GM18867 (cell line): ENCODE measurements around the gene DAPK1.
"Not testable (repeated sequence)": the region's sequence is repeated elsewhere in the genome, so short reads cannot be mapped to it uniquely, and the experiment has no call there.

Source experiments
- ATAC-seq: cut with Tn5 transposase; IDR thresholded peaks from one replicate; pipeline ENCODE4 v1.9.1; 2021; ENCODE audit warnings: mild to moderate bottlenecking, moderate library complexity; ENCODE audit not compliant: unreplicated experiment

The DAPK1 gene

DNA sequence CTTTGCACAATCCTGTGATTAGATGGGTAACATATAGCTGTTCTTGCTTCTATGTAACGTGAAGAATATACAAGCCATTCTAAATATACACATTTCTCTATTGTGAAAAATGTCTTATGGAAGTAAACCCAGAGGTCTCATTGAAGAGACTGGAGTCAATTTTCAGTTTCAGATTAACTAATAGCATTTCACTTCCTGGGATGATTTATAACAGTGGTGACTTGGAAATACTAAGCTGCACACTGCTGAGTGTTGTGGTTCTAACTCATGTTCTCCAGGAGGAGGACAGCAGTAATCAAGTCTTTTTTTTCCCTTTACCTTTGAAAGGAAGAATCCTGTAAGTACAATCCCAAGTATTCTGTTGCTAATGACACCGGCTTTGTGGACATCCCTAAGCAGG is 231.6 kb downstream of the DAPK1 start:
- no peak for ATAC-seq

DNA sequence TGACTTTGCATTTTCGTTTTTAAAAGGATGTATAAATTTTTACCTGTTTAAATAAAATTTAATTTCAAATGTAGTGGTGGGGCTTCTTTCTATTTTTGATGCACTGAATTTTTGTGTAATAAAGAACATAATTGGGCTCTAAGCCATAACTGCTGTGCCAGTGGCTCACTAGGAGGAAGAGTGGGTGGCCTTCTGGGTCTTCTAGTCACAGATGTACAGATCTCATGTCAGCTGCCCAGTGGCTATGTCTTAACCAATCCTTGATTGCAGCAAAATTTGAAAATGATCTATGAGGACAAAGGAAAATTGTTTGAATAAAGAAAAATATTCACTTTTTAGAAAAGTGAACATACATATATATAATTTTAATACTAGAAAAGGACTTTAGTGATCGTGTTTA is 233.7 kb downstream of the DAPK1 start:
- ATAC-seq, result no peak

DNA sequence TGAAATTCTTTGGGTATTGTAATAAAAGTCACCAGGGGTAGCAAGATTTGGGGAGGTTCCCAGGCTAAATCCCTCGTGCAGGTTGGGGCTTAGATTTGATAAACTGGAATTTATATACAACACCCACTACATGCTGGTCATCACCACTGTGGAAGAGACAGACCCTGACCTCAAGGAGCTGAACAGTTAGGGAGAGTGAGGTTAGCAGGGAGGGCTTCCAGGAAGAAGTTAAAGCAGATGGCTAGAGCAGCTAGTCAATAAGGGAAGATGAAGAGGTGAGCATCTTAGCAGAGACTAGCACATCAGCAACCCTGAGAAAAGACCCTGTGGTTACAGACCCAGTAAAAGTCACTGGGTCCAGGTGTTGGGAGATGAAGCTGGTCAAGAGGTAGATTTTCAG is 234.7 kb downstream of the DAPK1 start:
- ATAC-seq, result no peak

DNA sequence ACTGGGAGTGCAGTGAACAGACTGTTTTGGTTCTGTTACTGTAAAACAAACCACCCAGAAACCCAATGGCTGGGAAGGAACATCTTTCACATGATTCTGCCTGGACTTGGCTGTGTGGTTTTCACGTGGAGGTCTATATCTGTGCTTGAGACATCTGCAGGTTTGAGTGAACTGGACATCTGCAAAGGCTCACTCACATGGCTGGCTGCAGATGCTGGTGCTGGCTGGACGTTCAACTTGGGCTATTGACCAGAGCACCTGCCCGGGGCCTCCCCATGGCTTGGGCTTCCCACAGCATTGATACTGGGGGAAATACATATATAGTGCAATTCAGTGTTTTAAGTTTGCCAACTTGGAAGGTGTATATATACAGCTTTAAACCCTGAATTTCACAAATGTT is 235.1 kb downstream of the DAPK1 start:
- ATAC-seq, result no peak

DNA sequence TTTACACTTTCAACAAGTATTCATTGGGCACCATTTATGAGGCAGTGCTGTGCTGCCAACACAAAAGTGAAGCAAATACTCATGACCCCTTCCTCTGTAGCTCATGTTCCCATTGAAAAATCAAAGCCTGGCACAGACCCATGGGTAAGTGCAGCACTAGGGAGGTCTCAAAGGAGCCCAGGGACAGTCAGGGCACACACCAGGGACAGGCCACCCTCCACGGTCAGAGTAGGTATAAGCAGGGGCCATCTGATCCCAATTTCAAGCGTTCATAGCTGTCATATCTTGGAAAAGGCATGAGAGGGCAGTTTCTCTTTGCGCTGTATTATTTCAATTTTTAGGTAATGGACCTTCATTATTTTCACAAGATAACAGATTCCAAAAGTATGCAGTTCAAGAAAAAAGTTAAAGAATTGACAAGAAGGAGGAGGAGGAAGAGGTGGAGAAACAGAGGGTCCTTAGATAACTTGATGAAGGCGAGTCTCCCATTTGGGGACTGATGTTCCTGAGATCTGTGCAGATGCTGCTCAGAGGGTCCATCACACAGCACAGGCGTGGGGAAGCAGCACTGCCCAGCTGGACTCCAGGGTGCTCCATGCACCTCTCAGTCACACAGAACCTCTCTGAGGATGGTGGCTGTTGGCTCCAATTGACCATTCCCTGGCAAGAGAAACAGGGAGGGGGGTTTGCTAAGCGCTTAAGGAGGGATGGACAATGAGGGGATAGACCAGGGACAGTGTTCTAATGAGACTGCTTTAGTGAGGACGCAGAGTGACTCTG is 235.8 kb downstream of the DAPK1 start:
- ATAC-seq, result no peak

DNA sequence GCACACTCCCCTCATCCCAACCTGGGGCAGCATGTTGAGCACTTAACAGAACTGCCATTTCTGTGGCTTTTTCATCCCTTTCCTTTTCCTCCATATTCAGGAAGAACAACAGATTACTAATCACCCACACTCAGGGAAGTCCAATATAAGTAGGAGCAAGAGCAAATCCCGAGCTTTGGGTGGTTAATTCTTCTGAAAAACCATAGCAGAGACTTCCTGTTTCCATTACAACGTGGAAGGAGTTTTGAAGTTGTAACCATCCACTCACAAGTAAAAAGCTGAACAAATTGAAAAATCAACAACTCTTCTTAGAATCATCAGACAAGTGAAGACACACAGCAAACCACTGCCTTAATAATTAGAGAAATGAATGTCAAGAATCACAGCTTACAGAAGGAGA is 236.4 kb downstream of the DAPK1 start:
- ATAC-seq, result no peak

DNA sequence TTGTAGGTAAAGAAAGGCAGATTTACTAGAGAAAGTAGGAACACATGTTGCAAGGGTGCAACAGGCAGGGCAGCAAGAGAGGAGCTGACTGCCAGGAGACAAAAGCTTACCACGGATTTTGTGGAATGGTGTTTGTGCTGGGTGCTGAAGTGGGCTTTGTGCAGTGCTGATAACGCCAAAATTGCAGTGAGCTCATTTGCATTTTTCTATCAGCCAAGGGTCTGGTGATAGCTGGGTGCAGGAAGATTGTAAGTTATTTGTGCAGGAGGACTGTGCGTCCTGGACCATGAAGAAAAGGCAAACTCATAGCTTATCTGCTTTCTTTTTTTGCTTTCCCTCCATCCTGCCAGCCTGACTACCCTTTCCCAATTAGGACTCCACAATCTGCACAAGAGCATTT is 241.9 kb downstream of the DAPK1 start:
- no peak for ATAC-seq

DNA sequence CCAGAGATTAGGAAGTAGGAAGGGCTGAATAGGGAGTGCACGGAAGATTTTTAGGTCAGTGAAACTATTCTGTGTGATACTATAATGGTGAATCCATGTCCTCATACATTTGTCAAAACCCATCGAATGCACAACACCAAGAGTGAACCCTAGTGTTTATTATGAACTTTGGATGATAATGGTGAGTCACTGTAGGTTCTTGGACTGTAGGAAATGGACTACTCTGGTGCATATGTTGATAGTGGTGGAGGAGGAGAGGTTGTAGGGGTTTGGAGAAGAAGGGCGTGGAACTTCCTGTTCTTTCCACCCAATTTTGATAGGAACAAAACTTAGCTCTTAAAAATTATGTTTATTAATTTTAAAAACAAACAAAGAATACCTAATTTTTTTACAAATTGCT is 242.5 kb downstream of the DAPK1 start:
- no peak for ATAC-seq

DNA sequence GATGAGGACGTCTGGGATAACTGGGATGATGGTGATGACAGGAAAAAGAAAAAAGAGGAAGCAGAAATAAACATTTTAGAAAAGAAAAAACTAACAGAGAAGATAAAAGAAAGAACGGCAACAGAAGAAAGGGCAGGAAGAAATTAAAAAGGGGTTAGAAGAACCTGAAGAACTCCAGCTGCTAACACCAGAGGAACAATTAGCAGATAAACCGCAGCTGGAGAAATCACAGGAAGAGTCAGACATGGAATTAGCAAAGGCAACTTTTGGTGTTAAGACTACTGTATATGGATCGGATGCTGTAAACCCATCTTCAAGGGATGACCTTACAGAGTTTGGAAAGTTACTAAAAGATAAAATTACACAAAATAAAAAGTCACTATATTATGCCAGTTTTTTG is 243.7 kb downstream of the DAPK1 start:
- no peak for ATAC-seq

DNA sequence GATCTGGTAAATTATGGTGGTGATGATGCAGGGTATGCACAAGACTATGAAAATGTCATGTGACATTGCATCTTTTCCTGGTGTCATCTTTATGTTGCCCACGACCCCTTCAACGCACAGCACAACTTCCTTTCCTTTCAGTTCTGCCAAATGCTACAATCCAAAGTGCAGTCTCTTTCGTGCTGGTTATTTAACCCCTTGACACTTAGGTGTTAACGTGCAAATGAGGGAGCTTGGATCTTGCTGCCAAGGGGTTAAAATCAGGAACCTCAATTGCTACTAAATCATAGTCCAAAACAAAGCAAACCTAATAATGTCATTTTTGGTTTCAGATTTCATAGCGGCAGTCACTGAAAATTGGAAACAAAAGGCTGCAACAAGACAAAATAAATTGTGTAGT is 244.2 kb downstream of the DAPK1 start:
- ATAC-seq, result no peak

DNA sequence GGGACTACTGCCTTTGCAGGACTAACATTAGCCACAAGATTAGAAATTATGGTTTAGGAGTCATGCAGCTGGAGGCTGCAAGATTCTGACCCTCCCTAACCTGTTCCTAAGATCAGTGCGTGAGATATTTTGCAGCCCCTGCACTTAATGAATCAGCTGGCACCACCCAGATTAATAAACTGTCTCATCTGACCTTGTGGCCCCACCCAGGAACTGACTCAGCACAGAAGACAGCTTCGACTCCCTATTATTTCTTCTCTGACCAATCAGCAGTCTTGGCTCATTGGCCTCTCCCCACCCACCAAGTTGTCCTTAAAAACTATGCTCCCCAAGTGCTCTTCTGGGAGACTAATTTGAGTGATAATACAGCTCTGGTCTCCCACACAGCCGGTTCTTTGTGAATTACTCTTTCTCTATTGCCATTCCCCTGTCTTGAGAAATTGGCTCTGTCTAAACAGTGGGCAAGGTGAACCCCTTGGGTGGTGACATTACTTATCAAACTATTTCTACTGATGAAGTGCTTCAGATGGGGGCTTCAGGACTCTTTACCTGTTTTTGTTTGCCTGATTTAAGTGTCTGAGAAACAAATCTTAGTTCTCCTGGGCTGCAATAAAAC is 245.3 kb downstream of the DAPK1 start:
- ATAC-seq, result no peak

DNA sequence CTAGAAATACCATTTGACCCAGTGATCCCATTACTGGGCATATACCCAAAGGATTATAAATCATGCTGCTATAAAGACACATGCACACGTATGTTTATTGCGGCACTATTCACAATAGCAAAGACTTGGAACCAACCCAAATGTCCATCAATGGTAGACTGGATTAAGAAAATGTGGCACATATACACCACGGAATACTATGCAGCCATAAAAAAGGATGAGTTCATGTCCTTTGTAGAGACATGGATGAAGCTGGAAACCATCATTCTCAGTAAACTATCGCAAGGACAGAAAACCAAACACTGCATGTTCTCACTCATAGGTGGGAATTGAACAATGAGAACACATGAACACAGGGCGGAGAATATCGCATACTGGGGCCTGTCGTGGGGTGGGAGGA is 246.6 kb downstream of the DAPK1 start:
- not testable (repeated sequence) for ATAC-seq

DNA sequence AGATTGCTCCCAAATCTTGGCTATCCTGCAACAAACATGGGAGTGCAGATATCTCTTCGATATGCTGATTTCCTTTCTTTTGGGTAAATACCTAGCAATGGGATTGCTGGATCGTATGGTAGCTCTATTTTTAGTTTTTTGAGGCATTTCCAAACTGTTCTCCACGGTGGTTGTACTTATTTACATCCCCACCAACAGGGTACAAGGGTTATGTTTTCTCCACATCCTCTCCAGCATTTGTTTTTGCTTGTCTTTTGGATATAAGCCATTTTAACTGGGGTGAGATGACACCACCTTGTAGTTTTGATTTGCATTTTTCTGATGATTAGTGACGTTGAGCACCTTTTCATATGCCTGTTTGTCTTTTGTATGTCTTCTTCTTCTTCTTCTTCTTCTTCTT is 248.5 kb downstream of the DAPK1 start:
- no peak for ATAC-seq

DNA sequence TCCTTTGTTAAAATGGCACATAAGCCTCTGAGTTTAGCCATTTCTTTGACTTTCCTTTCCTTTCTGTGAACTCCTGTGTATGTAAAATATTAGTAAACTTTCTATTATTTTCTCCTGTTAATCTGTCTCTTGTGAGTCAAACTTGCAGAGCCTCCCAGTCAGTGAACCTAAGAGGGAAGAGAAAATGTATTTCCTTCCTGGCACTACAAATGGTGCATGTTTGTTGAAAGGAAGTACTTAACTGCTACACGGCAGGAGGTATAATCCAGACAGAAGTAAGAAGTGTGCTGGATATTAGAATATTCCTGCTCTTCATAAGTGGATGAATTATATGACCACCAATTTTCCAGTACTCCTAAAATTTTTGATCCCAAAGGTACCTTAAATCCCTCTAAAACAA is 251.2 kb downstream of the DAPK1 start:
- no peak for ATAC-seq

DNA sequence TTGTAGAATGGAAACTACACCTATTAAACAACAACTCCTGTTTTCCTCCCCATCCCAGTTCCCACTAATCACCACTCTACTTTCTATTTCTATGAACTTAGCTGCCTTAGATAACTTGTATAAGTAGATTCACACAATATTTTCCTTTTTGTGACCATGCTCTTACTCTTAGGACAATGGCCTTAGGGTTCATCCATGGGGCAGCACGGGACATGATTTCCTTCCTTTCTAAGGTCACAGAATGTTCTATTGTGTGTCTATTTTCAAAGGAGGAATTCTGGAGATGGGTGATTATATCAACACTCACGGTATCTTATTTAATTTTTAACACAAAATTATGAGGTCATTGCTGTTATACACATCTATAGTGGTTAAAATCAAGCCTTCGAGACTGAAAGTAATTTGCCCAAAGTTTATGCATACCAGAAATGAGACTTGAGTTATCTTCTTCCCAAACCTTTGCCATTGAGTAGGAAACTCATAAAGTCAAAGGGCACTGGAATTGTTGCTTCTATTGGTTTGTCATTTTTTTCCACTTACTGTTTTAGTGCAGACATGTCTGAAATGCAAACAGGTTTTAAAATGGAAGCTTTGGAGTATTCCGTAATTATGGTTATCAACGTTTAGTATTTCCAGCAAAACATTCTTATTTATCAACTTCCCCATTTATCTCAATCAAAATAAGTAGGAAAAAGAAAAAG is 251.8 kb downstream of the DAPK1 start:
- ATAC-seq, result no peak

DNA sequence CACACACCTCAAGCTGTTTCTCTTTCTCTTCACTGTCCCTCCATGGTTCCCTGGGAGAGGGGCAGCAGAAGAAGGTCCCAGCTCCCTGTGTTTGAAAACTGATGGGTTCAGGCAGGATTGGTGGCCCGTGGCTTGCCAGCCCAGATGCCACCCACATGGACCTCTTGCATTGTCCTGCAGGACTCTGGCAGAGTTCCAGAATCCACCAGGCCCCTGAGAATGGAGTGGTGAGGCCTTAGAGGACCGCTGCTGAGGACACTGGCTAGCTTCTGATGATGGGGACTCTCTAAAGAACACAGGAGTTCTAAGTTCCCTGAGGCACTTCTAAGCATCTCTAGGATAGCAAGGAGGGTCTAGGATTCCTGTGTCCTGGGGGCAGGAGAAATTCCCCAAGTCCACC is 253.1 kb downstream of the DAPK1 start:
- no peak for ATAC-seq

DNA sequence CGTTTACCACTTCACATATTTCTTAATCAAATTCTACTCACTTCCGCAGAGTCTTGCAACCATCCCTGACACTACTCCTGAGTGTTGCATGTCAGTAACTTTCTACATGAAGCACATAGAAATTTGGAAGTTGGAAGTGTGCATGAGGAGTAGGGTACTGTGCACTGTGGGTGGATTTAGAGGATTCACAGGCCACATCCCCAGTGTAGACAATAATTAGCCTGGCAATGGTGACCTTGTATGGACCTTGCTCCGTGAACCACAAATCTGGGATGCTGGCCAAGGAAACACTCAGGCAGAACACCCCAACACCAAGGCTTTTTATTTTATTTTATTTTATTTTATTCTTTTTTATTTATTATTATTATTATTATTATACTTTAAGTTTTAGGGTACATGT is 253.8 kb downstream of the DAPK1 start:
- no peak for ATAC-seq

DNA sequence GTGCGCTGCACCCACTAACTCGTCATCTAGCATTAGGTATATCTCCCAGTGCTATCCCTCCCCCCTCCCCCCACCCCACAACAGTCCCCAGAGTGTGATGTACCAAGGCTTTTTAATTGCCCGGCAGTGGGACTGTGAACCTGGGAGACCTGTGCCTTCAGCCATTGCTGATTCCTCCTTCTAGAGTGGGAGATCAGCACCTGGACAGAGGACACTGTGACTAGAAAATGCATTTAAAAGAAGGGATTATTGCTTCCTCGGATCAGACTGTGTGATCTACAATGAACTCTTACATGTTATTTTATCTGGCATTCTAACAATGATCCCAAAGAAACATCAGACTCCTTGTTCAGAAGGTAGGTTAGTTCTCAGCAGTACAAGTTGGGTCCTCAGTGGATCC is 254.2 kb downstream of the DAPK1 start:
- no peak for ATAC-seq

DNA sequence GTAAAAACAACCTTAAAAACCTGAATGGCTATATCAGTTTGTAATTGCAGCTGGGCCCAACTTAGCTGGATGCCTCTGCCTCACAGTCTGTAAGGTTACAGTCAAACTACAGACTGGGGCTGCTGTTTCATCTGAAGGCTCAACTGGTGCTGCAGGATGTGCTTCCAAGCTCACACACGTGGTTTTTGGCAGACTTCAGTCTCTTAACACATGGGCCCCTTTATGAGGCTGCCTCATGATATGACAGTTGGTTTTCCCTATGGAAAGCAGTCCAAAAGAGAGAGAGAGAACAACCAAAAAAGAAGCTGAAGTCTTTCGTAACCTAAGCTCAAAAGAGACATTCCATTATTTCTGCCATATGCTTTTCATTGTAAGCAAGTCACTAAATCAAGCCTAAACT is 255.6 kb downstream of the DAPK1 start:
- ATAC-seq, result no peak
